ENCODE data around the gene PGR.
A peak's percentile ranks its signal among the peaks of the same experiment; 100 is the strongest.

Gene PGR

DNA sequence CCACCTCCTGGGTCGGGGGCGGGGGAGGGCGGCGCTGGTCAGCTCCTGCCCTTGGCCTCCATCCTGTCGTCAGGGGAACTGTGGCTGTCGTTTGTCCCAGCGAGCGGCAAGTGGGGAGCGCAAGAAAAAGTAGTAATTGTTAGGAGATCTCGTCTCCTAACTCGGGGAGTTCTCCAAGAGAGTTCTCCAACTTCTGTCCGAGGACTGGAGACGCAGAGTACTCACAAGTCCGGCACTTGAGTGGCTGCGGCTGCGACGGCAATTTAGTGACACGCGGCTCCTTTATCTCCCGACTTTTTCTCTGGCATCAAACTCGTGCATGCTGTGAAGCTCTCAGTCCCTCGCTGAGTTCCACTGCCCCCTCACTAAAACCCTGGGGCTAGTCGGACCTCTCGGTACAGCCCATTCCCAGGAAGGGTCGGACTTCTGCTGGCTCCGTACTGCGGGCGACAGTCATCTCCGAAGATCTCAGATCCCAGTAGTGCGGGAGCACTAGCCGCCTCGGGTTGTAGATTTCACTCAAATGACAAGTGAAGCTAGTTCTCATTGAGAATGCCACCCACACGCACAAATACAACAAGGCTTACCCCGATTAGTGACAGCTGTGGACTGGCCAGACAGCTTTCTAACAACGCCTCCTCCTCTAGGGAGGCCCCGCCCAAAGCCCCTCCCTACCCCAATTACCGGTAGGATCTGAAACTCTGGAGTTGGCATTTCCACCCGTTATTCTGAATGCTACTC lies at the start of gene PGR:
PGR (minus strand) TSS at position 611 of the 741 bp plus-strand sequence. CDS start 743 bp downstream, outside the sequence.
- Histone ChIP-seq H3K4me1 (ENCODE audit: control insufficient read depth, insufficient read depth, low read length) (peaks cover 9% of the 10 kb centered on the region), H3K4me3 (ENCODE audit: low read length in 2 of 2) (peak within 1 kb of the TSS; percentile 75 to 89), H3K36me3 (ENCODE audit: control insufficient read depth in 2 of 2, insufficient read depth in 2 of 2, low read length in 2 of 2) (peaks cover 0 to 3% of the 10 kb centered on the region in 2 donors), H3K27me3 (ENCODE audit: control insufficient read depth in 1 of 2, insufficient read depth in 2 of 2, low read length in 2 of 2) (peaks cover 0 to 6% of the 10 kb centered on the region in 2 donors), H3K9ac (ENCODE audit: low read length in 2 of 2) (peak within 1 kb of the TSS in 1 of 2 donors; percentile 87), H3K9me3 (ENCODE audit: control insufficient read depth in 2 of 2, low read length in 2 of 2) (no peaks in the 10 kb centered on the region), H3K27ac (ENCODE audit: low read length) (no peak within 1 kb of the TSS)

- no peaks in the 10 kb centered on the region for H3K27me3 ChIP-seq (ENCODE audit: control insufficient read depth in 1 of 2, insufficient read depth in 2 of 2, low read length in 2 of 2)
- no peaks in the 10 kb centered on the region for H3K9me3 ChIP-seq (ENCODE audit: control insufficient read depth in 2 of 2, low read length in 2 of 2)
- no peak overlapping the region for H3K4me3 ChIP-seq (ENCODE audit: low read length in 2 of 2)
- no peak overlapping the region for H3K27ac ChIP-seq (ENCODE audit: low read length)
- no peak overlapping the region for H3K9ac ChIP-seq (ENCODE audit: low read length in 2 of 2)
- peaks cover 0 to 2% of the 10 kb centered on the region in 2 donors for H3K36me3 ChIP-seq (ENCODE audit: control insufficient read depth in 2 of 2, insufficient read depth in 2 of 2, low read length in 2 of 2)
- H3K4me1 ChIP-seq (ENCODE audit: control insufficient read depth, insufficient read depth, low read length): no peaks in the 10 kb centered on the region
These were observed 46.8 kb upstream of the PGR start for GRCh38 chr11:101176381-101176780.

GRCh38 chr11:101169944-101170343 lies 40.3 kb upstream of the PGR start:
- H3K9me3 ChIP-seq (ENCODE audit: control insufficient read depth in 2 of 2, low read length in 2 of 2): no peaks in the 10 kb centered on the region
- no peak overlapping the region for H3K9ac ChIP-seq (ENCODE audit: low read length in 2 of 2)
- no peaks in the 10 kb centered on the region for H3K27me3 ChIP-seq (ENCODE audit: control insufficient read depth in 1 of 2, insufficient read depth in 2 of 2, low read length in 2 of 2)
- no peaks in the 10 kb centered on the region for H3K4me1 ChIP-seq (ENCODE audit: control insufficient read depth, insufficient read depth, low read length)
- no peak overlapping the region for H3K27ac ChIP-seq (ENCODE audit: low read length)
- no peaks in the 10 kb centered on the region for H3K36me3 ChIP-seq (ENCODE audit: control insufficient read depth in 2 of 2, insufficient read depth in 2 of 2, low read length in 2 of 2)
- no peak overlapping the region for H3K4me3 ChIP-seq (ENCODE audit: low read length in 2 of 2)

- H3K9ac ChIP-seq (ENCODE audit: low read length in 2 of 2): no peak overlapping the region
- H3K36me3 ChIP-seq (ENCODE audit: control insufficient read depth in 2 of 2, insufficient read depth in 2 of 2, low read length in 2 of 2): no peaks in the 10 kb centered on the region
- H3K4me3 ChIP-seq (ENCODE audit: low read length in 2 of 2): no peak overlapping the region
- no peaks in the 10 kb centered on the region for H3K9me3 ChIP-seq (ENCODE audit: control insufficient read depth in 2 of 2, low read length in 2 of 2)
- H3K27me3 ChIP-seq (ENCODE audit: control insufficient read depth in 1 of 2, insufficient read depth in 2 of 2, low read length in 2 of 2): no peaks in the 10 kb centered on the region
- no peak overlapping the region for H3K27ac ChIP-seq (ENCODE audit: low read length)
- H3K4me1 ChIP-seq (ENCODE audit: control insufficient read depth, insufficient read depth, low read length): no peaks in the 10 kb centered on the region
These were observed 36.4 kb upstream of the PGR start for GRCh38 chr11:101166038-101166437.

DNA sequence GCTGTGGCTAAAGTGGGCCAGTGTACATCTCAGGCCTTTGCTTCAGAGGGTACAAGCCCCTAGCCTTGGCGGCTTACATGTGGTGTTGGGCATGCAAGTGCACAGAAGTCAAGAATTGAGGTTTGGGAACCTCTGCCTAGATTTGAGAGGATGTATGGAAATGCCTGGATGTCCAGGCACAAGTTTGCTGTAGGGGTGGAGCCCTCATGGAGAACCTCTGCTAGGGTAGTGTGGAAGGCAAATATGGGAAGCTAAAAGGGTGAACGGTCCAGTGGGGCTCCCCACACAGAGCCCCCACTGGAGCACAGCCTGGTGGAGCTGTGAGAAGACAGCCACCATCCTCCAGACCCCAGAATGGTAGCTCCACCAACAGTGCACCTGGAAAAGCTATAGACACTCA lies 28.5 kb upstream of the PGR start:
- H3K36me3 ChIP-seq (ENCODE audit: control insufficient read depth in 2 of 2, insufficient read depth in 2 of 2, low read length in 2 of 2): no peaks in the 10 kb centered on the region
- peaks cover 0 to 4% of the 10 kb centered on the region in 2 donors for H3K9me3 ChIP-seq (ENCODE audit: control insufficient read depth in 2 of 2, low read length in 2 of 2)
- H3K4me1 ChIP-seq (ENCODE audit: control insufficient read depth, insufficient read depth, low read length): no peaks in the 10 kb centered on the region
- H3K27ac ChIP-seq (ENCODE audit: low read length): no peak overlapping the region
- H3K27me3 ChIP-seq (ENCODE audit: control insufficient read depth in 1 of 2, insufficient read depth in 2 of 2, low read length in 2 of 2): no peaks in the 10 kb centered on the region
- H3K9ac ChIP-seq (ENCODE audit: low read length in 2 of 2): no peak overlapping the region
- H3K4me3 ChIP-seq (ENCODE audit: low read length in 2 of 2): no peak overlapping the region

- no peaks in the 10 kb centered on the region for H3K27me3 ChIP-seq (ENCODE audit: control insufficient read depth in 1 of 2, insufficient read depth in 2 of 2, low read length in 2 of 2)
- H3K9me3 ChIP-seq (ENCODE audit: control insufficient read depth in 2 of 2, low read length in 2 of 2): no peaks in the 10 kb centered on the region
- H3K9ac ChIP-seq (ENCODE audit: low read length in 2 of 2): no peak overlapping the region
- H3K27ac ChIP-seq (ENCODE audit: low read length): no peak overlapping the region
- no peak overlapping the region for H3K4me3 ChIP-seq (ENCODE audit: low read length in 2 of 2)
- H3K4me1 ChIP-seq (ENCODE audit: control insufficient read depth, insufficient read depth, low read length): no peaks in the 10 kb centered on the region
- peaks cover 0 to 3% of the 10 kb centered on the region in 2 donors for H3K36me3 ChIP-seq (ENCODE audit: control insufficient read depth in 2 of 2, insufficient read depth in 2 of 2, low read length in 2 of 2)
These were observed 8.8 kb upstream of the PGR start for GRCh38 chr11:101138245-101138930.

- no peaks in the 10 kb centered on the region for H3K9me3 ChIP-seq (ENCODE audit: control insufficient read depth in 2 of 2, low read length in 2 of 2)
- H3K4me1 ChIP-seq (ENCODE audit: control insufficient read depth, insufficient read depth, low read length): peaks cover 9% of the 10 kb centered on the region
- H3K27me3 ChIP-seq (ENCODE audit: control insufficient read depth in 1 of 2, insufficient read depth in 2 of 2, low read length in 2 of 2): peaks cover 0 to 4% of the 10 kb centered on the region in 2 donors
- H3K36me3 ChIP-seq (ENCODE audit: control insufficient read depth in 2 of 2, insufficient read depth in 2 of 2, low read length in 2 of 2): peaks cover 0 to 3% of the 10 kb centered on the region in 2 donors
- H3K9ac ChIP-seq (ENCODE audit: low read length in 2 of 2): no peak overlapping the region
- H3K27ac ChIP-seq (ENCODE audit: low read length): no peak overlapping the region
- no peak overlapping the region for H3K4me3 ChIP-seq (ENCODE audit: low read length in 2 of 2)
These were observed 3.6 kb upstream of the PGR start for GRCh38 chr11:101133190-101133589.

GRCh38 chr11:101128571-101129202 lies 926 bp downstream of the PGR start:
- peaks cover 9% of the 10 kb centered on the region for H3K4me1 ChIP-seq (ENCODE audit: control insufficient read depth, insufficient read depth, low read length)
- H3K9ac ChIP-seq (ENCODE audit: low read length in 2 of 2): peak overlapping the region in 1 of 2 donors; percentile 87
- H3K27ac ChIP-seq (ENCODE audit: low read length): no peak overlapping the region
- no peaks in the 10 kb centered on the region for H3K9me3 ChIP-seq (ENCODE audit: control insufficient read depth in 2 of 2, low read length in 2 of 2)
- no peaks in the 10 kb centered on the region for H3K36me3 ChIP-seq (ENCODE audit: control insufficient read depth in 2 of 2, insufficient read depth in 2 of 2, low read length in 2 of 2)
- peaks cover 0 to 6% of the 10 kb centered on the region in 2 donors for H3K27me3 ChIP-seq (ENCODE audit: control insufficient read depth in 1 of 2, insufficient read depth in 2 of 2, low read length in 2 of 2)
- peak overlapping the region; percentile 75 to 89 for H3K4me3 ChIP-seq (ENCODE audit: low read length in 2 of 2)

- no peak overlapping the region for H3K27ac ChIP-seq (ENCODE audit: low read length)
- peak overlapping the region; percentile 75 to 89 for H3K4me3 ChIP-seq (ENCODE audit: low read length in 2 of 2)
- peak overlapping the region in 1 of 2 donors; percentile 87 for H3K9ac ChIP-seq (ENCODE audit: low read length in 2 of 2)
- H3K36me3 ChIP-seq (ENCODE audit: control insufficient read depth in 2 of 2, insufficient read depth in 2 of 2, low read length in 2 of 2): no peaks in the 10 kb centered on the region
- H3K9me3 ChIP-seq (ENCODE audit: control insufficient read depth in 2 of 2, low read length in 2 of 2): no peaks in the 10 kb centered on the region
- H3K27me3 ChIP-seq (ENCODE audit: control insufficient read depth in 1 of 2, insufficient read depth in 2 of 2, low read length in 2 of 2): peaks cover 0 to 6% of the 10 kb centered on the region in 2 donors
- H3K4me1 ChIP-seq (ENCODE audit: control insufficient read depth, insufficient read depth, low read length): peaks cover 9% of the 10 kb centered on the region
These were observed 1.7 kb downstream of the PGR start for GRCh38 chr11:101127699-101128570.

DNA sequence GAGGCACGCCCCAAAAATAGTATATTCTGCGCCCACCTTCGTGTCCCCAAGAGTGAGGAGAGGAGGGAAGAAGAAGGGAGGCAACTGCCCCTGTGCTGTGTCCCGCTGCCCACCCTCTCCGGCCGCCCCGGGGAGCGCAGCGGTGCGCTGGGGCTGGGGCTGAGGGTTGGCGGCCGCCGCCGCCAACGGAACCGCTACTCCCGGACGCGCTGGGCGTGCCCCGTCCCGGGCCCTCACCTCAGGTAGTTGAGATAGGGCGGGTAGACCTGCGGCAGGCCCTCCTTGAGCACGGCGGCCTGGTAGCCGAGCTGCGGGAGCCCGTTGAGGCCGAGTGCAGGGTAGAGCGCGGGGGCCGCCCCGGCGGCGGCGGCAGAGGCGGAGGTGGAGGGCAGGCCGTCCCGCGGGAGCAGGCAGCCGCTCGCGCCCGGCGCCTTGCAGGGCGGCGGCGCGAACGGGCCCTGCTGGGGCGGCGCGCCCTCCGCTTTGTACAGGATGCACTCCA lies 2.4 kb downstream of the PGR start:
- peak overlapping the region; percentile 31 for H3K27ac ChIP-seq (ENCODE audit: low read length)
- peaks cover 0 to 6% of the 10 kb centered on the region in 2 donors for H3K27me3 ChIP-seq (ENCODE audit: control insufficient read depth in 1 of 2, insufficient read depth in 2 of 2, low read length in 2 of 2)
- H3K9ac ChIP-seq (ENCODE audit: low read length in 2 of 2): peak overlapping the region; percentile 63 to 87
- no peaks in the 10 kb centered on the region for H3K9me3 ChIP-seq (ENCODE audit: control insufficient read depth in 2 of 2, low read length in 2 of 2)
- peaks cover 9% of the 10 kb centered on the region for H3K4me1 ChIP-seq (ENCODE audit: control insufficient read depth, insufficient read depth, low read length)
- peak overlapping the region; percentile 75 to 89 for H3K4me3 ChIP-seq (ENCODE audit: low read length in 2 of 2)
- H3K36me3 ChIP-seq (ENCODE audit: control insufficient read depth in 2 of 2, insufficient read depth in 2 of 2, low read length in 2 of 2): no peaks in the 10 kb centered on the region

Measured in stomach smooth muscle (tissue), 2 donors.